ENCODE results near the gene SETSIP.
"Not testable (repeated sequence)": the region's sequence is repeated elsewhere in the genome, so short reads cannot be mapped to it uniquely, and the experiment has no call there.

SETSIP gene

DNA sequence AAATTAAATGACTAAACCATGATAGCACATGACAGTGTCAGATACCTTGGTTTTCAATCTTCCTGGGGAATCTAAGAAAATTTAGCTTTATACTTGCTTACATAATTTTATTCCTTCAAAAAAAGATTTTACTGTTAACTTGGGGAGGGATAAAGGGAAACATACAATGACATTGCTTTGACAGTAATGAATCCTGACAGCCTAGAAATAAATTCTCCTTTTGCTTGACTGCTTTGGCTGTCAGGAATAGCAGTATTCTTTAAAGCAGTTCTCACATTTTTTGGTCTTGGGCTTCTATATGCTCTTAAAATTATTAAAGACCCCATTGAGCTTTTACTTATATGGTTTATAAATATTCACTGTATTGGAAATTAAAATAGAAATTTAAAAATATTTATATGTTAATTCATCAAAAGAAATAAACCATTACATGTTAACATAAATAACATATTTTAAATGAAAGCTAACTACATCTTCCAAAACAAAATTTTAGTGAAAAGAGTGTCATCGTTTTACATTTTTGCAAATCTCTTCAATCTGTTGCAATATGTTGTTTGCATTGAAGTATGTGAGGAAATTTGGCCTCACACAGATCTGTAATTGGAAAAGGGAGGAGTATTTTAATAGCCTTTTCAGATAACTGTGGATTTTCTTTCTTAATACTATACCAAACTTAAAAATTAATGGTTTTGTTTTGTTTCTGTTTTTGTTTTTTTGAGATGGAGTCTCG lies 29.3 kb downstream of the SETSIP start:
- no peak for DNase-seq

DNA sequence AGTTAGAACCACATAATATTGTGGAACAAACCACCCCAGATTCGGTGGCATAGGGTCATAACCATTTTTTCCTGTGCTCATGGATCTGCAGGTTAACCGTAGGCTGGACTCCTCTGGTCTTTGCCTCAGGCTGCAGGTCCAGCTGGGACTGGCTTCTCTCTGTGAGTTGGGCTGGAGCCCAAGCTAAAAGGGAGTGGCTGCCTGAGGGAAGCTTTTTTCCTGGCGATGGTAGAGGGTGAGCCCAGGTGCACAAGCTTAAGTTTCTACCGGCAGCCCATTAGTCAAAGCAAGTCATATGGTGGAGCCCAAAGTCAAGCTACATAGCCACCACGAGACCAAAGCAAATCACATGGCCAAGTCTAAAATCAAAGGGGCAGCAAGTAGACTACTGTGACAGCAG lies 31.6 kb downstream of the SETSIP start:
- no peak for DNase-seq

DNA sequence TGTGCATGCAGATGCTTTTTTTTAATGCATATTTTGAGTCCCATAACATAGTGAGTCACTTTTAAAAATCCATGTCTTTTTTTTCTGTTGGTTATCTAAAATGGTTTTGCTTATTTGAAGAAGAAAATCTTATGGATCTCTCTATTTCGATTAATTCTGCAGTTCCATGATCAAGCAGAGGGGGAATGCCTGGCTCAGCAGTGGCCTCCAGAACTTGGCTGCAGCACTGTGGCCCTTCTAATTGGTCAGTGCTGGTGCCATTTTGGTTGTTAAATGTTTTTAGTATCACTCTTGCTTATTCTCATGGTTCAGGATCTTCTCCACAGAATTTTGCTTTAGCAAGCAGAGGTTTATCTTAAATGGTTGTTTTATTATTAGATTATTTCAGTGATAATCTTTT lies 34.2 kb downstream of the SETSIP start:
- DNase-seq = no peak

DNA sequence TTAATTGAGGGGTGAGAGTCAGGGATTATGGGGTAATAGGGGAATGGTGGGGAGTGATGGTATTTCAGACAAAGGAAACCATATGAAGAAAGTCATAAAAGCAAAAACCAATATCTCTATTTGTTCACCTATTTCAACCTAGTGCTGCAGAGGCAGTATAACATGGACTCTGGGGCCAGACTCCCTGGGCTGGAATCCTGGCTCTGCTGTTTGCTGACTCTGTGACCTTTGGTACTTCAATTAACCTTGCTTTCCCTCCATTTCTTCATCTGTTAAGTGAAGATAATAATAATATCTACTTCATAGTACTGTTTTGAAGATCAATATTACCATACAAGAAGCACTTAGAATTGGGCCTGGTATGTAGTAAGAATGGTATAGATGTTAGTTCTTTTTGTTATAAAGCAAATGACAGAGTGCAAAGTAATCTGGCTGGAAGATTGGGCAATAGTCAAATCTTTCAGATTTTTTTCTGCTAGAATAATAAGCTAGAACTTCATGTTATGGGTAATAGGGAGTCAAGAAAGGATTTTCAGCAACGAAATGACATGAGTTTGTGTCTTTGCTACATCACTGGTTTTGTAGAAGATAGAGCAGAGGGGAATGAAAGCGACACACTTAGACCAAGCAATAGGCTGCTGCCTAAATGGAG lies 36.4 kb downstream of the SETSIP start:
- DNase-seq = no peak

DNA sequence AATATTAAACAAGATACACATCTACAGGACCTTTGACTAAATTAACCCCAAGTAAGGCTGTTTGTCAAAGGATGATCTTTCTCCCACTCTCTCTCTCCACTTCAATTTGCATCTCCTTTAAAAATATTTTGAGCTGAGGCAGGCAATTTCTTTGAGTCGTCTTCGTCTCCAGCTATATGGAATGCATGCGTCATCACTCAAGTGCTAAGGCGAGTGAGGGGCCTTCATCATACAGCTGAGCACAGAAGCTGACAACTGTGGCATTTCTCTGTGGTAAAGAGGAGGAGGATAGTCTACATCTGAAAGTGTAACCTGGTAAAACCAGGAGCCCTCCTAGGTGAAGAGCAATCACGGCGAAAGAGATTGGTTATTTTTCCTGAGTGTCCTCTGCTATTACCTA lies 37.8 kb downstream of the SETSIP start:
- DNase-seq = no peak

DNA sequence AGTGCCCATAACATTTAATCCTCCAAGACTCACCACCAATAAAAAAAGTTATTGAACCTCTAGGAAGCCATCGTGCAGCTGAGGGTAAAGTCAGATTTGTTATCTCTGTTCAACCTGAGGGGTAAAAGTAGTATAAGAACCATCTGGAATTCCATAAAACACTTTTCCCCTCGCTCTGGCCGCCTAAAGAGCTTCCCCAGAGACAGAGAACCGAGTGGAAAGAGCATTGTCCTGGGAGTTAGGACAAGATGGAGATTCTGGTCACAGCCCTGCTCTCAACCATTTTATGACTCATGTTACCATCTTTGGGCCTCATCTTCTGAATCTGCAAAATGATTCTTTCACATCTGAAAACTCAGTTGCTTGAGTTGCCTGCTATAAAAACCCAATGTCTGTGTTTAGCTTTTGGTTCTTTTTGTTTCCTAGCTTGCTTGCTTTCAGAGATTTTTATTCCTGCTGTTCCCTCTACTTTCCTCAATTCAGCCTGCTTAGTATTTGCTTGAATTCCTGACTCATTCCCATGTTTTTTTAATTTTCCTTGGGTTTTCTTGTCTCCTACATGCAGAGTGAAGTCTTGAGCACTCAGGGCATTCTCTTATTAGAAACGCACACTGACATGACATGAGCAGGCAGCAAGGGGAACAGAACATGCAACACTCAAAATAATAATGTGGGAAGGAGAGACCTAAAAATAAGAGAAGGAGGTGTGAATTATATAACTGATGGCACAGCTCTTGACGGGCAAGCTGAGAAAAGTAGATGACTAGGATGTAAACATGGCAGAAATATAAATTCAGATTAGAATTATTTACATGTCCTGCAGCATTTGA lies 43.7 kb downstream of the SETSIP start:
- no peak for DNase-seq

DNA sequence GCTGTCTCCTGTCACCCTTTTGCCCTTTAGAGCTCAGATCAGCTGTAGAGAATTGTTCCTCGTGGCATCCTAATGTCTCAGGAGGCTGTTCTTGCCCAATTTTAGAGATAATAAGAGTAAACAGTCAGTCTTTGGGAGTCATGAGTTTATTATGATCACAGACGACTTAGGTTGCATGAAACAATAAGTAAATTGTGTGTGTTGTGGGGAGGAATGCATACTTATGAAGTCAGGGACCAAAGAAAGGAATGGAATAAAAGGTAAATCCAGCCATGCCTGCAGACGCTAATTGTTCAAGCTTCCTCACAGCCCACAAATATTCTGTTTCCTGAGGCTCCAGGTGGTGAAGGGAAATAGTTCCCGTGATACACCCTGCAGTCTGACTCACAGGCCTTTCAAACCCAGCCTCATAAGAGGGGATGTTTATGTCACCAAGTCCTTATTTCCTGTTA lies 44.5 kb downstream of the SETSIP start:
- no peak for DNase-seq

DNA sequence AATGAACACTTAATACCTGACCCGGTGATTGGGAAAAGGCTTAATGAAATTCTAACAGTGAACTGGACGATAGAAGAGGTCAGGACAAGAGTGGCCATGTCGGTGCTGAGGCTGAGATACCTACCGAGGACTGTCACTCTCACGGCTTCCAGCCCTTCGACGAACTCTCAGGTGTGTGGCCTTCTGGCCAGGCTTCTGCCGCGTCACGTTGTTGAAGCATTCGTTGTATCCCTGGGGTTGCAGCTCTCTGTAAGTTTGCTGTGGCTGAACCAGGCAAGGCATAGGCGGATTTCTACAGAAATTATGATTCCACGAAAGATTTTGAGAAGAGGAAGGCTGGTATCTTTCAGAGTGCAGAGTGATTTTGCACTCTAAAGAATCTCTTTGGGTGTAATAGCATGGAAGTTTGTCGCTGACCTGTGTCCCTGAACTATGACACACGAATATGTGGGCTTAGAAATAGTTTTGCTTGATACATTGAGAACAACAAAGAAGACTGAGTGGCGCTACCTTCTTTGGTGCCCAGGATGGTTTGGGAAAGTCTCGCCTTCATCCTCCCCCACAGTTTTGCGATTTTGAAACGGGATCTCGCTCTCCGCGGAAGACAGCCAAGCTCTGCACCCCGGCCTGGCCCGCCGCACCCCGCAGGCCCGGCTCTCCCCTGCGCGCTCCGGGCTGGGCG lies 45.8 kb downstream of the SETSIP start:
- DNase-seq = no peak

DNA sequence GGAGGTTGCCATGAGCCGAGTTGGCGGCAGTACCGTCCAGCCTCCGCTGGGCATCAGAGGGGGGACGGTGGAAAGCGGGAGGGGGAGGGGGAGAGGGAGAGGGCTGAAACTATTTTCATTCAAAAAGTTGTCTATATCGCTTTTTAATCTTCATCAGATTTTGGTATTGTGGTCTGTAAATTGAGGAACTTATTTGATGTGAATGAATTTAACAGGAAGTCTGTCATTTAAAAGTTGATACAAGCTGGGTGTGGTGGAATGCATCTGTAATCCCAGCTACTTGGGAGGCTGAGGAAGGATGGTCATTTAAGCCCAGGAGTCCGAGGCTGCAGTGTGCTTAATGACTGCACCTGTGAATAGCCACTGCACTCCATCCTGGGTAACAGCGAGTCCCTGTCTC lies 48.4 kb downstream of the SETSIP start:
- no peak for DNase-seq

DNA sequence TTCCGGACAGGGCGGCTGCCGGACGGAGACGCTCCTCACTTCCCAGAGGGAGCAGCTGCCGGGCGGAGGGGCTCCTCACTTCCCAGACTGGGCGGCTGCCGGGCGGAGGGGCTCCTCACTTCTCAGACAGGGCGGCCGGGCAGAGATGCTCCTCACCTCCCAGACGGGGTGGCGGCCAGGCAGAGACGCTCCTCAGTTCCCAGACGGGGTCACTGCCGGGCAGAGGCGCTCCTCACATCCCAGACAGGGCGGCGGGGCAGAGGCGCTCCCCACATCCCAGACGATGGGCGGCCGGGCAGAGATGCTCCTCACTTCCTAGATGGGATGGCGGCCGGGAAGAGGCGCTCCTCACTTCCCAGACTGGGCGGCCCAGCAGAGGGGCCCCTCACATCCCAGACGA lies 49.2 kb downstream of the SETSIP start:
- not testable (repeated sequence) for DNase-seq

All from activated CD4-positive, alpha-beta T cell treated with anti-CD3 and anti-CD28 coated beads, Interleukin-2, amount 50 U/mL, for 48 hours (primary cell).